Cardiac septum (tissue), 1 donor: ENCODE data around the gene RTF1. TPM values are rescaled to one million over a fixed set of nuclear protein-coding genes. Genes with fewer than 3 reads are reported as not detected.

Source experiments
- DNase-seq: peaks from one replicate; pipeline ENCODE4 v3.0.0-alpha.2; 2020; ENCODE audit warnings: low spot score
- intact Hi-C: fragments of 100-400 bp; cut with DNase I; formaldehyde crosslinking; loops from one replicate; pipeline ENCODE4 v1.14.0; 2022
- total RNA-seq: library from RNA; stranded (reverse); fragmentation: NEBNext Ultra II Directional; extraction: Animal tissue kit (Norgen Biotek cat#: 25700); gene quantifications from one replicate; pipeline ENCODE4 v1.2.1, GENCODE V29; 2021
- donor health status: DM: no; HTN: no; CAD: no.

Gene RTF1
- total RNA-seq, 1 donor from 2014 or later: 26.8 TPM

DNA sequence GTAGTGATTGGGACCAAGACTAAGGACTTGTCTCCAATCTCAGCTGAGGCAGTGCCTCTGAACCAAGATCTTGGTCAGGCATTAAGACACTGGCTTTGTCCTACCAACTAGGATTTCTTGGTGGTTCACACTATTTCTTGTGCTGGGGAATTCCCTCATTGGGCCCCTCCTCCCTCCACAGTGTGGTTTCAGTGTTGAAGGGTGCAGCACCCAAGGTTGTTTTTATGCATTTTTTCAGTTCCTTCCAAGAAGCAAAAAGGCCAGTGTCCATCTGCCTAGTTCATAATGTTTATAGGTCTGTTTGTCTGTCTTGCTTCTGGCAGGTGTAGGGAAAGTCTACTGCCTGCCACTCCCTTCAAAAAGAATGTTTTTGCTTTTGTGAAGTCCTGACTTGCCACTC, 66.2 kb downstream of the RTF1 start:
- intact Hi-C loops: no loop called here
- DNase-seq: no peak

DNA sequence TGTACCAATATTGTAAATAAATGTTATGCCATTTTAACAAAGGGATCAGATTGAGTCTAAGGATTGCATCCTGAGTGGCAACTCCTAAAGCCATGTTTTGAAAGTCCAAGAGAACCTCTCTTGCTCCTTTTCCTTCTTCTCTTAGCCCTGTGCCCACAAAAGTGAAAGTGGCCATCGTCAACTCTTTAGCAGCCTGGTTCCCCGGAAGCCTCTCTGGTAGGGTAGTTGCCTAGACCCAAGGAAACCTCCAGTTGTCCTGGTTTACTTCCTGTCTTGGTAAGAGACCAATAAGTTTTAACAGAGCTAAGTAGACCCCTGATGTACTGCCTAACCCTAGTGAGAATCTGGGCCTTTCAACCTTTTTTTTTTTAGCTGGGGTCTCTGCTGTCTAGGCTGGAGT, 66.6 kb downstream of the RTF1 start:
- intact Hi-C loops: no loop called here
- no peak for DNase-seq

DNA sequence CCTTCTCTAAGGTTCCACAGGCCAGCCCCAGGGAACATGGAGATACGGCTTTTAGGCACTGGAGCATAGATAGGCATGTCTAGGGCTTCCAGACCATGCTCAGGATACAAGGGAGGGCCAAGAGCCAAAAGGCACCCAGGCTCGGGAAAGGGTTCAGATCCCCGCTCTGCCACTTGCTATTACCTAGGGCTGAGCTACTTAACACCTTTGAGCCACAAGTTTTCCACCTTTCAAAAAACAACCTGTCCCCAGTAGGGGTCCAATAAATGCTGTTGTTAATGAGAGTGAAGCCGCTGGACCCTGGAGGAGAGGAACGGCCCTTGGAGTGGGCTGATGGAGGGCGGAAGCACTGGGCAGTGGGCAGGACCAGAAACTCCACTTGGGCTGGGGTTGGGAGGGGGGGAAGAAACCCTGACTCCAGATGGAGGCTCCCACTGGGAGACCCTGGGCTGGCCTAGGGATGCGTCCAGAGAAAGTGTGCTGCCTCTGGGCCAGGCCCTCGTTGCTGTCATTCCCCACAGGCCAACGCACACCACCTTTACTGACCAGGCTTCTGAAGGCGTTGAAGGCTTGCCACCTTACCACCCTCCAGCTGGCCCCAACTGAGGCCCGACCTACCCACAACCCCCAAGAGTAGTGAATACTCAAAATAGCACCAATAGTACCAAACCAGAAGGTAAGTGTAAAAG, 68.2 kb downstream of the RTF1 start:
- no peak for DNase-seq
- intact Hi-C loops: no loop called here

DNA sequence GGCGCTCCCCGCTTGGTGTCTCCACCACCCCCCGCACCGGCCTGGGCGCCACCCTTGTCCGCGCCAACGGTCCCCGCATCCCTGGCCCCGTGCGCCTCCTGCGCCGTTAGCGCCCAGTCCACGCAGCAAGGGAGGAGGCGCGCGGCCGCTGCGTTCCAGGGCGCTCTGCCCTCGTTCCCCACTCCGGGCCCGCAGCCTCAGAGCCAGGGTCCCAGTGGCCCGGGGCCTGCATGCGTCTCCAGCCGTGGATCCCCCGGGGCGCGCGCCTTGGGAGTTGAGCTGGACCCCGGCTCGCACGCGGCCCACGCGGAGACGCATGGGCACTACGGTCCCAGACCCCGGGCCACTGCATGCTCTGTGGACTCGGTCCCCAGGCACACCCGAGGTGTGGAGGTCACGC, 69.4 kb downstream of the RTF1 start:
- no peak for DNase-seq
- intact Hi-C loops: no loop called here

DNA sequence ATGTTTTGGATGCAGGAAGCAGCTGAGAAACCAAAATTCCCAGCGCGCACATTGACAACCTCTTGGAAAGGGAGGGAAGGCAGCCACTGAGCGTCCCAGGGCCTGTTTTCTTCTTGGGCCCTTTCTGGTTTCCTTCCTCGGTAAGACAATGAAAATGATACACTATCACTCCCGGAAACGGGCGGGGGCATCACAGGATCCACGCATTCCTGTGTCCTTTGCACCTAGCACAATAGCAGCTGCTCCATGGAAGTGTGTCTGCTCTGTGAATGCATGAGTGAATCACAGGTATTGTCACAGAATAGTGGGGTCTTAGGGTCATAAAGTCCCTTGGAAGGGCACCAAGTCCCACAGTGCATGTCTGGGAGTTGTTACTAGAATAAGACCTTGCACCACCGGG, 70.5 kb downstream of the RTF1 start:
- intact Hi-C loops: no loop called here
- DNase-seq: no peak

DNA sequence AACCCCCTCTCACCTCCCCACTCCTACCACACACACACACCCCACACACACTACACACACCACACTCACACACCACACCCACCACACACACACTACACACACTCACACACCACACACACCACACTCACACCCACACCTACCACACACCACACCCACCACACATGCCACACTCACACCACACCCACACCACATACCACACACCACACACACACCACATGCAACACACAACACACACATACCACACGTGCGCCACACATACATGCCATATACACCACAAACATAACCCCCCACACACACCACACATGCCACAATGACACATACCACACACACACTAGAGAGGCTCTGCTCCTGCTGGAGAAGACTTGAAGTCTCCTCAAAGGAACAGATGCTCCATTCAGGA, 70.9 kb downstream of the RTF1 start:
- no peak for DNase-seq
- intact Hi-C loops: no loop called here

DNA sequence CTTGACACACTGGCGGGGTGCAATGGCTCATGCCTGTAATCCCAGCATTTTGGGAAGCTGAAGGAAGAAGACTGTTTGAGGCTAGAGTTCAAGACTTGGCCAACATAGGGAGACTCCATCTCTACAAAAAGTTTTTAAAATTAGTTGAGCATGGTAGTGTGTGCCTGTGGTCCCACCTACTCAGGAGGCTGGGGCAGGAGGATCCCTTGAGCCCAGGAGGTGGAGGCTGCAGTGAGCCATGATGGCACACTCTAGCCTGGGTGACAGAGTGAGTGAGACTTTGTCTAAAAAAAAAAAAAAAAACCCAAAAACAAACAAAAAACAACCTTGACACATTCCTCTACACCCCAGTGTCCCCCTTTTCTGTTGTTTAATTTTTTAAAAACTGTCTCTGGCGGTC, 72.7 kb downstream of the RTF1 start:
- DNase-seq: no peak
- intact Hi-C loops: no loop called here

DNA sequence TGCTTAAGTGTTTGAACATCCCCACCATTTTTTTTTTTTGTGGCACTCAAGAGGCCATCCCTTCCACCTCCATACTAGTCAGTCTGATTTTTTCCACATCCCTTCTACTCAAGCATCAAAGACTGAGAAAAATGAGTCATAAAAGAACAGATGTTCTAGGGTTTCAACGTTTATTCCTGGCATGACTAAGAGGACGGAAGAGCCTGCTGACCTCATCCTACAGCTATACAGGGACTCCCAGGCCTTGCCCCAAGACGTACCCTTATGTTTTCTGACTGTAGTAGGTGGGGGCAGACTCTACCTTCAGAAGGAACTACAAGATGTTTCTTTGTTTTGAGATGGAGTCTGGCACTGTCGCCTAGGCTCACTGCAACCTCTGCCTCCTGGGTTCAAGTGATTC, 73.5 kb downstream of the RTF1 start:
- intact Hi-C loops: no loop called here
- DNase-seq: no peak

DNA sequence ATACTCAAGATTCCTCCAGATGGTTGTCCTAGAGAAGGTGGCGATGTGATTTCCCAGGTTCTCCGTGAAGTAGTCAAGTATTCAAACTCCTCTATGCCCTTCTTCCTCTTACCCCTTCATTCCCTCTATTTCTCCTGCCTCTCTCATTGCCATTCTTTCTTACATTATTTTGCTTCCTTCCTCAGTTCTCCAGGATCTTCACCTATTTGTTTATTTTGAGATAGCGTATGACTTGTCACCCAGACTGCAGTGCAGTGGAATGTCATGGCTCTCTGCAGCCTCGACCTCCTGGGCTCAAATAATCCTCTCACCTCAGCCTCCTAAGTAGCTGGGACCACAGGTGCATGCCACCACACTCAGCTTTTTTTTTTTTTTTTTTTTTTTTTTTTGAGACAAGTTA, 75.0 kb downstream of the RTF1 start:
- no peak for DNase-seq
- intact Hi-C loops: no loop called here

DNA sequence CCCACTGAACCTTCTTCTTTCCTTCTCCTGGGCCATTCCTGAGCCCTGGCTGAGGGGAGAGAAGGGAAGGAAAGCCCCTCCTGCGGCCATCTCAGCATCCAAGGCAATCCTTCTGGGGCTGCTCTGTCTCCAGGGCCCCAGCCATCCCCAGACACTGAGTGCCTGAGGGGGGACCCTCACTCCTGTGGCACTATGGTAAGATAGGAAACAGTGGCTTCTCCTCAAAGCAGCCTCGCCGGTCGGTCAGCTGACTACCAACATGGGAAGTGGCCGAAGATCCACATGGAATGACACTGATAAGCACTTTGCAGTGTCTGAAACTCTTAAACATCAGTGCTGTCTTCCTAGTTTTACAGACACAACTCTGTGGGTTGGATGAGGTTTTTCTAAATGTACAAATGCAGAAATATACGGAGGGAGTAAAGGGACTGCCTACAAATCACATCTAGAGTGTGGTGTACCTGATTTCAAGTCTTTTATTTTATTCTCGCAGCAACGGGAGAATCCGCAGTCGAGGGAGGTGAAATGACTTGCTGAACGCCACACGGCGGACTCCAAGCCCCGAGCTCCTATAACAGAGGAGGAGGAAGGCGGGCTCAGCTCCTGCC, 75.8 kb downstream of the RTF1 start:
- intact Hi-C loops: no loop called here
- no peak for DNase-seq

DNA sequence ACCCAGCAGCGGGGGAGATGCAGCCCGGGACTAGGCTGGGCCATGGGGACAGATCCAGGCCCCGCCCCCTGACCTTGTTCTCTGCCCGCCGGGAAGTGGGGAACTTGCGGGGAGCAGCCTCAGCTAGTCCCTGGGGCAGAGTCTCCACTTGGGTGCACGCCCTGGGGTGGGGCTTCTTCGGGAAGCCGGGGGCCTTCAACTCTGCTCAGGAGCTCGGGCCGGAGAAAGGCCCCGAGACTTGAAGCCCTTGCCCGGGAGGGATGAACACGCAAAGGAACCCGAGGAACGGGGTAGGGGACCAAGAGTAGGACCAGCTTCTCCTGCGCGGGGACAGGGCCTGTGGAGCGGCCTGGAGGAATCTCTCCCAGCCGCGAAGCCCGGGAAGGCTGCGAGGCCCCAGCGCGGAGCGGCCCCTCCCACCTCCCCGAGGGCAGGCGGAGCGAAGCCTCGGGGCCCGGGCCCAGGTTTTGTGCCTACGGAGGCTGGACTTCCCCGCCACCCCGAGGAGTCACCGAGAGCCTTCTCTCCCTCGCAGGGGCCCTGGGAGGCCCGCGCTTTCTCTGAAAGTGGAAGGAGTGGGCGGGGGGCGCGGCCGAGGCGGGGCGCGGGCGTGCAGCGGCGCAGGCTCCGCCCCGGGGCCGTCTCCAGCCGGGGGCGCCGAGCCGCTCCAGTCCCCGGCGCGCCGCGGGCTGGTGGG, 76.5 kb downstream of the RTF1 start, which contains the start of gene ITPKA:
TSS of gene ITPKA (plus strand) at position 670 of the 697 bp plus-strand sequence. CDS start 54 bp downstream, outside the sequence.
- DNase-seq: no peak

DNA sequence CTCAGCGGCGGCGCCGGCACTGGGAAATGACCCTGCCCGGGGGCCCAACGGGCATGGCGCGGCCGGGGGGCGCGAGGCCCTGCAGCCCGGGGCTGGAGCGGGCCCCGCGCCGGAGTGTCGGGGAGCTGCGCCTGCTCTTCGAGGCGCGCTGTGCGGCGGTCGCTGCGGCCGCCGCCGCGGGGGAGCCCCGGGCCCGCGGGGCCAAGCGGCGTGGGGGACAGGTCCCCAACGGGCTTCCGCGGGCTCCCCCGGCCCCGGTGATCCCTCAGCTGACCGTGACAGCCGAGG, 77.0 kb downstream of the RTF1 start:
- DNase-seq: no peak
- intact Hi-C loops: no loop called here

More for the DNA sequence above, 76.5 kb downstream of the RTF1 start, which contains the start of gene ITPKA:
- intact Hi-C loops: no loop called here

DNA sequence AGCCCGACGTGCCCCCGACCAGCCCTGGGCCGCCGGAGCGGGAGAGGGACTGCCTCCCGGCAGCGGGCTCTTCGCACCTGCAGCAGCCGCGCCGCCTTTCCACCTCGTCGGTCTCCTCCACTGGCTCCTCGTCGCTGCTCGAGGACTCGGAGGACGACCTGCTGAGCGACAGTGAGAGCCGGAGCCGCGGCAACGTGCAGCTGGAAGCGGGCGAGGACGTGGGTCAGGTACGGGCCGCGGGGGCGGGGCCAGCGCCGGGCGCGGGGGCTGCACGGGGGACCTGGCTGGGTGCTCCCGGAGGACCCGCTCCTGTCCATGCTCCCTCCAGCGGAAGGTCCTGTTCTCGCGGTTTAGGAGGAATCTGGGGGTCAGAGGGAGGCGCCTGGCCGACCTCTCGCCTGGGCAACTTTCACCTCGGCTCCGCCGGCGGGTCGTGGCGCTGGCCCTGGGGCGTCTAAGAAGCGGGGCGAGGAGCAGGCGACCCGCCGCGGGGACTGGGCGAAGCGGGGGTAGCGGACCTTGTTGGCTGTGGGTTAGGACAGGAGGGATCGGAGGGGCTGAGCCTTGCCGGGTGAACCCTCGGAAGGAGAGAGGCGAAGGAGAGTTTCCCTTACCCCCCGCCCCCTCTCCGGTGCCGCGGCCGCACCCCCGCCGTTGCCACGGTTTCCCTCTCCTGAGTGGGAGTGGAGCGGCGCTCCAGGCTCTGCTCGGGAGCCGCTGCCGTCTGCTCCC, 77.5 kb downstream of the RTF1 start:
- intact Hi-C loops: no loop called here
- DNase-seq: no peak

DNA sequence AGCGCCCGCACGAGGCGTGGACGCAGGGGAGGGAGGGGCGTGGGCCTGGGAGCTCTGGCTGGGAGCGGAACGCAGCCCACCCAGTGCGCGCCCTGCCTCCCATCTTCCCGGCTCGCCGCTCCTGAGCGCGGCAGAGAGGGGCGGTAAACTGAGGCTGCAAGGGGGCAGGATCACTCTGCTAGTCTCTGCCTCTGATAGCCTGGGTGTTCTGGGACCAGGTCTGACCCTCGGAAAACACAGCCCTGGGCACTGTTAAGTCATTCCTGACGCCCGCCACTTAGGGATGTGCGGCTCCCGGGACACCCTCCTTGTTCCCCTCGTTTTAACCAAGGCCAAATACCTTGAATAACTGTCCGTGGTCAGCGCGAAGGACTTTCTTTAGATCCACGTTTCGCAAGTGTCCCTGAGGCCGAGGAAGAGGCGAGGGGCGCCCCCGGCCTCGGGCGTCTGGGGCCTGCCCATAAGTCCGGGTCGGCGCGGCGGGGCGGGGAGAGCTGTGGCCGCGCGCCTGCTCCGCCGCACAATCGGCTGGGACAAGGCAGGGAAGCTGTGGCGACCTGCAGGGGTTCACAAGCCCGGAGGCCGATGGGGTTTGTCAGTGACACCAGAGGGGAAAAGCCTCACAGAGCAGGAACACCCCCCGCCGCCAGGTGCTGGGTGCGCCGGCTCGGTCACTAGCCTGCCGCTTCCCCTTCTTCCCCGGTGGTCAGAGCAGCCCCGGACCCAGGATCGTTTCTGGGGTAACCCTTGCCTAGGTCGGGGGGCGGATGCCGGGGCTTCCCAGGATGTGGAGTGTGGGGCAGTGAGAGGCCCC, 78.2 kb downstream of the RTF1 start:
- DNase-seq: no peak
- intact Hi-C loops: no loop called here

DNA sequence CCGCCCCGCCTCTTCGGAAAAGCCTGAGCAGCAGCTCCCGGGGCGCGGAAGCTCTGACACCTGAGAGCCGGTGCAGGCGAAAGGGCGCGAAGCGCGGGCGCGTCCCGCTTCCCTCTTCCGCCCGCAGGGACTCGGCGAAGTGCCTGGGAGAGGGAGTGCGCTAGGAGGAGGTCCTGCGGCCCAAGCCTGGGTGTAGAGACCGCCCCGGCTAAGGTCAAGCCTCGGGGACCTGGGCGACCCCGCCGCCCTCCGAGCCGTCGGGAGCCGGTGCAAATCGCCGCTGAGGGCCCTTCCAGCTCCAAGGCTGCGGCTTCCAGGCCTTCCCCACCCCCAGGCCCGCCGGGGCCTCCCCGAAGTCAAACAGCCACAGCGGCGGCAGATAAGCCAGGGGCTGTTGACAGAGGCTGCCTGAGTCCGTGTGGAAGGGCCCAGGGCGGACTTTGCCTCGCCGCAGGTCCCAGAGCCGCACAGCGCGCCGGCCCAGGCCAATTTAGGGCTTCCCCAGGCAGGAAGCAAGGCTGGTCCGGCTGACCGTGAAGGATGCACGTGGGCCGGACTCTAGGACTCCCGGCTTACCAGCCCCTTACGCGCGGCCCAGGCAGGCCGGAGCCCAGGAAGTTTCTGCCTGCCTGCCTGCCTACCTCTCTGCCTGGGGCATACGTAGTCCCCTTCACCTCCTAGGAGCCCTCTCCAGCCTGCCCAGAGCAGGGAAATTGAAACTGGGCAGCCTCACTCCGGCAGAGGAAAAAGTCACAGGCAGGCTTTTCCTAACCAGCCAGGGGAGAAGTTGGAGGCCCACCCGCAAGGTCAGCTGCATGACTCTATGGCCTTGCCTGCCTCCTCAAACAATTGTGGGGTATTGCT, 79.1 kb downstream of the RTF1 start:
- intact Hi-C loops: no loop called here
- DNase-seq: no peak

DNA sequence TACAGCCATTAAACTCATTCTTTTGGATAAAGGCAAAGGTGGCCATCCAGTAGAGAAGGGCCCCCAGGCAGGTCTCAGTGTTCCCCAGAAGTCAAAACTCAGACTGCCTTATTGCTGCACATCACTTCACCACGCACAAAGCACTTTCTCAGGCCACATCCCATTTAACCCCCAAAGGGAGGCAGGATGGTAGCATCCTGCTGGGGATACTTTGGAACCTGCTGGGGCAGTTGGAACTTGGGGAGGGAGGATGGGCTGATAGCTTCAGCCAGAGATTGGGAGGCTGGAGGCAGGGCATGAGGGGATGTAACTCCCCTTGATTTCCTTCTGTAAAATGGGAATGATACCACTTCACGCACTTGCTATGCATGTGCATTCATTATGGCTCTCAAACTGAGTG, 81.8 kb downstream of the RTF1 start:
- intact Hi-C loops: no loop called here
- DNase-seq: no peak

DNA sequence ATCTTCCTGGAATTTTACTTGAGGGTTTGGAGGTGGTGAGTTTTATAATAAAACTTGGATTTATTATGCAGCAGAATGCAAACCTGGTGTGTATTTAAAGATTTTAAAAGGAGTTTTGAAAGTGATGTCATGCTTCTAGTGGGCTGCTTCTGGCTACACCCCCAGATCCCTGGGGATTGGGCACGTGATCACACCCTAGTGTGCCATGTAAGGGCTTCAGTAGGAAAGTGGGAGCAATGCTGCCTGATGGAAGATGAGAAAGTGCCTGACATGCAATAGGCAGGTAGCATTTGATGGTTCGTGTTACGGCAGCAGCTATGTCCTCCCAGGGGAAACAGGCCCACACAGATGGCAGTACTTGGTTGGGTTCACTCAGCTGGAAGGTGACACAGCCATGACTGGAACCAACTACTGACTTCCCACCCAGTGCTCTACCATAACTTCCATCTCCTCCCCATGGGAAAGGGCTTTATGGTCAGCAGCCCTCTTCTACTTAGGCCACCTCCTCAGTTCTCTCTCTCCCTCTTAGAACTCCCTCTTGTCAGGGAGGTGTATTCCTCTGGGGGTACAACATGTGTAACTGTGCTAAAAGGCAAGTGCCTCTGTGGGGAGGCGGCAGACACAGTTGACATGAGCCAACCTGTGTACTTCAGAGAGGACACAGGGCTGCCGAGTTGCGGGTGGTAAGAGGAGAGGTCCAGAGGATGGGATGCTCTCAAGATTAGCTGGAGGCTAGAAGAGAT, 82.4 kb downstream of the RTF1 start:
- DNase-seq: no peak
- intact Hi-C loops: no loop called here
